Measurements from ENCODE around the gene RPS6KA2.
A peak's percentile ranks its signal among the peaks of the same experiment; 100 is the strongest.

Gene RPS6KA2

GRCh38 chr6:166477647-166478365 is 149.2 kb downstream of the RPS6KA2 start:
- DNase-seq, result no peak

DNA sequence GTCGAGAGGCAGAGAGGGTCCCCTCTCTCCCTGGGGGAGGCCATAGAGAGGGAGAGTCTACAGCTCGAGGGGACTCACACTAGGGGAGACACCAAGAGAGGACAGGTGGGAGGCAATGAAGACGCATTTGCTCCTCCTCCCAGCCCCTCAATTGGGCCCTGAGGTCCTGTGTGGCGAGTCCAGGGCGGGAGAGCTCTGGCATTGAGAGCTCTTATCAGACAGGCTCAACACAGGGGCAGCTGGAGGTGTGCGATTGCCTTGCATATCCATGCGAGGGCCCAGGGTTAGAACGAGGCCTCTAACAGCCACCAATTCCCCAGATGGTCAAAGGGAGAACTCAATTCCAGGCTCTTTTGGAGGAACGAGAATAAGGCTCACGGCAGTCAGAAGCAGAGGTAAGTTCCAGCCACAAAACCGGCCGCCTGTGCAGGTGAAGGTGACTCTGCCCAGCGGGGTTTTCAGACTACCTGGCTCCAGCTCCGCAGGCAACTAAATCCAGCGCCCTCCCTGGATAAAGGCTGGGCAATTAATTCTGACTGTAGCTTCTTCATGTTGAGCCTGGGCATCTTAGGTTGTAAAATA is 150.3 kb downstream of the RPS6KA2 start:
- peak; percentile 51 for DNase-seq

GRCh38 chr6:166476061-166476591 is 150.9 kb downstream of the RPS6KA2 start:
- DNase-seq, result no peak

- DNase-seq, result peak; percentile 24
These were observed 152.1 kb downstream of the RPS6KA2 start for GRCh38 chr6:166474721-166475565.

GRCh38 chr6:166473886-166474571 is 153.0 kb downstream of the RPS6KA2 start:
- no peak for DNase-seq

DNA sequence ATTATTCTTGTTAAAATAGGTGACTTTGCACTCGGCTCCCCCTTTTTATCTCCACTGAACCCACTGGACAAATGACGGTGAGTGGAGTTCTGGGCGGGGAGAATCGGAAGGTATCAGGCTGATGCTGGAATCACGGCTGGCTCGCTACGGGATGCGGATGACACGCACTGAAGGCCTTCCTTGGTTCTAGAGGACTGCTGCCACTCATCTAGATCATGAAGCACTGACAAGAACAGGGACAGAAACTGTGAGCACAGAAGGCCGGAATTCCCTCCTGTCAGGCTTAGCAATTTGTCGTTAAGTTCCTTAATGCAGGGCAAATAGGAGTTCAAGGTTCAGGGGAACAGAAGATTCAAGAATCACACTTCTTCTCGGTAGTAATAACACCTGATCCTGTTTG is 154.4 kb downstream of the RPS6KA2 start:
- DNase-seq, result no peak

DNA sequence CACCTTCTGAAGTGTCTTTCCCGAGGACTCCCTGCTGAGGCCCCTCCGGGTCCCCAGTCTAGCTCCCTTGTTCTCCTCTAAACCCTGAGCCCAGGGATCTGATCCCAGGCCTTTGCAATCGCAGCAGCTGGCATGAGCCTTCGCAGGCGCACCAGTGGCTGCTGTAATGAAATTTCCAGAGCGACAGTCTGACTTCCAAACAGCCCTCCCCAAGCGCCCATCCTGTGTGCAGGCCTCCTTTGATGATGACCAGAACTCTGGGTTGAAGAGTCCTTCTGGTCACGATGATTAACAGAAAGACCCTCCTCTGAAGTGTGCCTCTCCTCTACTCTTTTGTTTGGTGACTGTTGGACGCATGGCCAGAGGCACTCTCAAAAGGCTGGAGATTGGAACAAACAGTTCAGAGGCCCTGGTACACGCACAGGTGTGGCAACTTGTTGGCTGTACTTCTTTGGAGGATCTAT is 155.2 kb downstream of the RPS6KA2 start:
- DNase-seq, result no peak

DNA sequence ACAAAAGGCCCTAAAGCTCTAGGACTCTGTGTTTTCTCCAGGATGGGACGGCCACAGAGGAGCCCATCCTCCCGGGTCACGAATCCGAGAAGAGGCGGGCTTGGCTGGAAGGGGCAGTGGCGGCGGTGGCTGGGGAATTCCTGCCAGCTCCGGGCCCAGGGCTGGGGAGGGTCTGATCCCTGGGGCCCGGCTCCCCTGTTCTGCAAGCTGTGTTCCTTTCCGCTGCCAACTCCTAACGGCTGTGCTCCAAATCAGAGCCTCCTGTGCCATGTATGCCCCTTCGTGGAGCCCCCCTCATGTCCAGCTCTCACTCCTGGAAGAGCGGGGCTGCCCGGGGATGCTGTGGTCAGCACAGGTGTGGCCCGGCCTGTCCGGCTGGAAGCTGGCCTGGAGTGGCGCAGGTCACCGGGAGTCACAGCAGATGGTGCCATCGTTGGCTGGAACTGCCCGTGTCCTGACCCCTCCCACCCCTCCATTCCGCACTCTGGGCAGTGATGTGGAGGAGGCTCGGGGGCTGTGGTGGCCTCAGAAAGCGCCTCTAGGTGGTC is 156.1 kb downstream of the RPS6KA2 start:
- DNase-seq, result no peak

DNA sequence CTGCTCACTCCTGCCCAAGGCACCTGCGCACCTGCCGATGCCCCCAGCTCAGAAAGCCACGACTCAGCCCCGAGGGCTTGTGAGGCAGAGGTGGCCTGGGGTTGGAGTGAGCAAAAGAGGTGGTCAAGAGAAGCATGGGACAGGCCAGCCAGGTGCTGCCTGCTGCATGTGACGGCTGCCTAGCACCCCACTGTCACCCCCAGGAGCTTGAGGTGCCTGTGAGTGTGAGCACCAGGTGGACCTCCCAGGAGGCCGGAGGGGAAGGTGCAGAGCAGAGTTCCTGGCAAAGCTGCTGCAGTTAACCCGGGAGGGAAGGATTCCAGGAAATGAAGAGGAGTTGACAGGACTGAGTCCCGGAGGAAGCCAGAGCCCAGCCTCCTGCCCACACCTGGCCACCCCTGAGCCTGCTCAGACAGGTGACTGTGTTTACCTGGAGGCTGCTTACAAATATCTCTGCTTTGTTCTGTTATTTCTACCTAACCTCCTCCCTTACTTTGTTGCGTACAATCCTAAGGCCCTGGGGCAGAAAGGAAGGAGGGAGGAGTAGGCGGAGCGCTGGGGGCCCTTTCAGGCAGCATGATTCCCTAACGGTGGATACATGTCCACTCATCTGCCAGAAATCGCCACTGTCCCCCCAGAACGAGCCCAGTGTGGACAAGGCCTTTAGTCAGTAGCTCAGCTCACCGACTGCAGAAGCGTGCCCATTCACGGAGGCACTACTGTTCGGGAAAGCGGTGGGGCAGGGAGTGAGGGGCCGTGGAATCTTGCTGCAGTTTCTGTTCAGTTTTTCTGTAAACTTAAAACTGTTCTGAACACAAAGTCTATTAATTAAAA is 156.8 kb downstream of the RPS6KA2 start:
- DNase-seq, result no peak

- DNase-seq, result no peak
These were observed 157.6 kb downstream of the RPS6KA2 start for GRCh38 chr6:166469426-166469961.

GRCh38 chr6:166467436-166468000 is 159.5 kb downstream of the RPS6KA2 start:
- no peak for DNase-seq

- DNase-seq, result no peak
These were observed 160.6 kb downstream of the RPS6KA2 start for GRCh38 chr6:166466178-166467122.

- DNase-seq, result no peak
These were observed 161.4 kb downstream of the RPS6KA2 start for GRCh38 chr6:166465671-166466087.

- no peak for DNase-seq
These were observed 162.1 kb downstream of the RPS6KA2 start for GRCh38 chr6:166465003-166465399.

DNA sequence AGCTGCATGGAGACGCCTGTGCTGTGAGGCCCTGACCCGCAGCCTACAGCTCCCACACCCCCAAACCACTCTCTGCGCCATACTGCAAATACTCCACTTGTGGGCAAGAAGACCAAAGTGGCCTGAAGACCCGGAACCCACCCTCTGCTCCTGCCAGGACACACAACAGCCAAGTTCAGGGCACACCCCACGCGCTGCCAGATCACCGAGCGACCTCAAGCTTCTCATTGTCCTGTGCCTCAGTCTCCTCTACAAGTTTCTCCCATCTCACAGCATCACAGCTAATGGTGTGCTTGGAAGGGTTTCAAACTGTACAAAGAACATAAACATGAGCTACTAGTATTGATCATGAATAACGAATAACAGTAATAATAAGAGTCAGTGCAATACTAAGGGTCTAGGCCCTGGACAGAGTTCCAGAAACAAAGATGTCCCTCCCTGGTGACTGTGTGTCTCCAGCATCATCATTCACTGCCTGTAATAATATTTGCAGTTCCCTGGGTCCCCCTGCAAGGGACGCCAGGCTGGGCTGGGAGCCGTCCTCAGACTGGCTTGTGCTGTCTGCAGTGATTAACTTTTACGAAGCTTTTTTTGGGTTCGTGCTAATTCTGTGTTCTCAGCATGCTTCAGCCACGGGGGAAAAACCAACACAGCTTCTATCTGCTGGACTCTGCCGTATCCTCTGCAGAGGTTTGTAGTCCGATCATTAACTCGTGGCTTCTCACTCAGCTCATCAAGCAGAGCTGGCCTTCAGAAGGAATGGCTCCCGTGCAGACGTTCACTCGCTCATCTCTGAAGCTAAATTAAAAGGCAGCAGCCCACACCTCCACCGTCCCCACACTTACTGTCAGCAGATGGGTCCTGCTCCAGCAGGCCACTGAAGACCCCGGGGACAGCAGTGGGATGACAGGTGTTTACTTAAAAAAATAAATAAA is 162.7 kb downstream of the RPS6KA2 start:
- no peak for DNase-seq

- no peak for DNase-seq
These were observed 163.5 kb downstream of the RPS6KA2 start for GRCh38 chr6:166463359-166464067.

DNA sequence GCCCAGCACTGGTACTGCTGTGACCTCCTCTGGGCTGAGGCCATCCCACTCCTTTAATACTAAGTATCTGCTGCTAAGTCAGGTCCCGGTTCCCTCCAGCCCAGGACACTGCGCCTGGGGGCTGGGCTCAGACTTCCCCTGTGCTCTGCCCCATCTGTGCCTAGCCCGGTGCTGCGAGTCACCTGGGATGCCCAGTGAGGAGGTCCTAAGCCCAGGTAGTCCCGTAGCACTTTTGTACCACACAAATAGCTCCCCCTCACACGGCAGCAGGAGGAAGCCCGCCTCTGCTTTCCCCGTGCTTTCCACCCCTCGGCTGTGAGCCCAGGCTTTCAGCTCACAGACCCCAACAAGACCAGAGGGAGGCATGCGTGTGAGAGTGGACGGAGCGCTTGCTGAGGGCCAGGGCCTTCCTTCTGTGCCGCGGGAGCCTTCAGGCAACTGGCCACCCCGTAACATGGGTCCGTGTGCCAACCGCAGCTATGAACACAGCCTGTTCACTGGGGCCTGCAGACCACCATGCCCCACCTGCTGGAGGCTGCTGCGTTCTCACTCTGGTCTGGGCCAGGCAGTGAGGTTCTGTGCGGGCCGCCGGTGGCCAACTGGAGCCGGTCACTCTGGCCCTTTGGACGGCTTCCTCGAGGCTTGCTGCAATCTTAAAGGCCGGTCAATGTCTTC is 164.5 kb downstream of the RPS6KA2 start:
- DNase-seq, result no peak
